Gastroesophageal sphincter (tissue), 4 donors: Measurements from ENCODE around the gene YBX1. TPM values are rescaled to one million over a fixed set of nuclear protein-coding genes. Genes with fewer than 3 reads are reported as not detected.
"Not testable (repeated sequence)": the region's sequence is repeated elsewhere in the genome, so short reads cannot be mapped to it uniquely, and the experiment has no call there.

ENCODE experiments used
- ATAC-seq: fragments of 150-250 bp; one replicate; pipeline ENCODE4 v1.9.1; 2016; ENCODE audit warnings: mild to moderate bottlenecking, moderate library complexity
- H3K27ac ChIP-seq, 4 donors: fragments of 200-600 bp; sonication (generic) in 3 of 4; 1 replicate in 3 of 4; 2 replicates in 1 of 4; pipeline ENCODE4 v1.5.1; 2016 to 2019
- H3K27me3 ChIP-seq: fragments of 200-600 bp; sonication (generic); one replicate; pipeline ENCODE4 v1.5.1; 2019
- H3K36me3 ChIP-seq, 2 donors: fragments of 200-600 bp; sonication (generic); one replicate each; pipeline ENCODE4 v1.5.1; 2019; ENCODE audit warnings: control low read depth in 1 of 2
- H3K4me1 ChIP-seq, 3 donors: fragments of 200-600 bp; sonication (generic); 1 replicate in 2 of 3; 2 replicates in 1 of 3; pipeline ENCODE4 v1.5.1; 2016 to 2019; ENCODE audit warnings: control low read depth in 2 of 3
- H3K4me3 ChIP-seq, 2 donors: fragments of 200-600 bp; sonication (generic); one replicate each; pipeline ENCODE4 v1.5.1; 2019; ENCODE audit warnings: mild to moderate bottlenecking in 1 of 2, moderate library complexity in 1 of 2
- H3K9me3 ChIP-seq, 3 donors: fragments of 200-600 bp; sonication (generic); one replicate each; pipeline ENCODE4 v1.5.1; 2017 to 2019; ENCODE audit warnings: control low read depth in 2 of 3
- CTCF ChIP-seq, 4 experiments: fragments of 200-600 bp in 2 of 4; fragments of 450-650 bp in 2 of 4; sonication (generic) in 1 of 4; IDR thresholded peaks; one replicate each; pipeline ENCODE4 v1.5.1; 2017 to 2019; ENCODE audit warnings: antibody characterized with exemption in 4 of 4, mild to moderate bottlenecking in 2 of 4, moderate library complexity in 2 of 4
- EP300 ChIP-seq: sonication (generic); formaldehyde crosslinking; IDR thresholded peaks from one replicate; pipeline ENCODE4 v1.6.1; 2017; ENCODE audit warnings: antibody characterized with exemption, mild to moderate bottlenecking
- POLR2A ChIP-seq, 2 donors: fragments of 450-650 bp; IDR thresholded peaks; one replicate each; pipeline ENCODE4 v1.6.1; 2017; ENCODE audit warnings: antibody characterized with exemption in 2 of 2, mild to moderate bottlenecking in 2 of 2, moderate library complexity in 1 of 2
- POLR2AphosphoS5 ChIP-seq: sonication (generic); formaldehyde crosslinking; IDR thresholded peaks from one replicate; pipeline ENCODE4 v1.6.1; 2017; ENCODE audit warnings: antibody characterized with exemption
- WGBS, 2 donors: methylation state at CpG; one replicate each; pipeline ENCODE4 v1.1.5; 2018; ENCODE audit warnings: low coverage in 1 of 2; 5-methylcytosine and 5-hydroxymethylcytosine counted together
- total RNA-seq, 4 donors: library from RNA; depleted of rRNA; stranded (reverse); fragments of >200 nt; gene quantifications; one replicate each; pipeline ENCODE4 v1.1.0, GENCODE V29; 2016

Gene YBX1
- total RNA-seq, 4 donors from 2014 or later, result 625 to 985 (median 777) TPM

- H3K36me3 ChIP-seq, result peaks cover 0 to 70% of the 10 kb centered on the region in 2 donors
- no peaks in the 10 kb centered on the region for H3K9me3 ChIP-seq
- TF ChIP-seq POLR2A (IDR thresholded peaks at IDR 0.05) (no peak), EP300 (no peak), POLR2AphosphoS5 (no peak), CTCF (IDR thresholded peaks at IDR 0.05) (no peak)
- no peaks in the 10 kb centered on the region for H3K27me3 ChIP-seq
- WGBS, 2 donors, result 100% methylated on average over 3 of the region's 10 CpGs; no CpG with 5 or more reads in 1 of the 2 donors
- no peak overlapping the region for H3K4me3 ChIP-seq
- H3K4me1 ChIP-seq, result no peaks in the 10 kb centered on the region
- H3K27ac ChIP-seq, result no peak overlapping the region
- ATAC-seq, result no peak
These were observed 65.8 kb downstream of the YBX1 start for GRCh38 chr1:42748021-42748420.

DNA sequence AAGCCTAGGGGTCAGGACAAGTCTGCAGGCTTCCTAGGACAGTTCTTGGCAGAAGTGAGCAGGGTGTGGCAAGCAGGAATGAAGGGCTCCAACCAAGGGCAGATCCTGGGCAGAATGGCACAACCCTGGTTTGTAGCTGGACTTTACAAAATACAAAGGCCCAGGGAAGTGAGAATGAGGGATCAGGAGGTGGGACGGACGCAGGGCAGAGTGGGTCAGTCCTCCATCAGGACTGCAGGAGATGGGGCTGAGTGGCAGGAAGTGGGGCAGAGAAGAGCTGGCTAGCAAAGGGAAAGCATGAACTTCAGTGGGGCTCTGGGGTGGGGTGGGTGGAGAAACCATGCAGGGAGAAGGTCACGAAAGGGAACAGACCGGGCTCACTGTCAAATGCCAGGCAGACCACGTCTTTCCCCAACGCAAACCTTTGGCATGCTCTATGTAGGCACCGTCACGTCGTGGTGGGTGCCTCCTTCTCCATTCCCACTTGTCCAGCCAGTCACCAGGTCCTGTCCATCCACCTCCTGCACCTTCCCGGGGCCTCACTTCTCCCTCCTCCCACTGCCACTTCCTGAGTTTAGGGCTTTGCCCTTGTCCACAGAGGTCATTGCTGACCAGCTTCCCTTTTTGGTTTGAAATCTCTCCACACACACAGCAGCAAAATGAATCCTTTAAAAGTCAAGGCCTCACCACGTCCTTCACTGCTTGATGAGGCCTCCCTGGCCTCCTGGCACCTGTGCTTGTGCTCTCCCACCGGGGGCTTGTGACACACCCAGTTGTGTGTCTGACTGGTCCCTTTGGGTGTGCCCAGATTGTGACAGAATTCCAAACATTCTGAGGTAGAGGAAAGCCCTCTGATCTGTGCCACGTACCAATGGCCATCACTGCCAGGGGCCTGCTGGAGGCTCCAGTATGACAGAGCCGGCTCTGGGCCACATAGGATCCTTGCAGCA lies 66.5 kb downstream of the YBX1 start:
- H3K4me1 ChIP-seq, result no peaks in the 10 kb centered on the region
- no peak for ATAC-seq
- TF ChIP-seq CTCF (IDR thresholded peaks at IDR 0.05), result no peak
- no peak for TF ChIP-seq POLR2AphosphoS5
- TF ChIP-seq EP300, result no peak
- no peak for TF ChIP-seq POLR2A (IDR thresholded peaks at IDR 0.05)
- no peak overlapping the region for H3K27ac ChIP-seq
- H3K4me3 ChIP-seq, result no peak overlapping the region
- H3K9me3 ChIP-seq, result no peaks in the 10 kb centered on the region
- H3K36me3 ChIP-seq, result peaks cover 0 to 78% of the 10 kb centered on the region in 2 donors
- 66 to 77% methylated on average over 10 to 13 of the region's 14 CpGs for WGBS, 2 donors
- H3K27me3 ChIP-seq, result no peaks in the 10 kb centered on the region

- 88% methylated on average over 8 of the region's 12 CpGs; no CpG with 5 or more reads in 1 of the 2 donors for WGBS, 2 donors
These were observed 67.8 kb downstream of the YBX1 start for GRCh38 chr1:42750041-42750440.

GRCh38 chr1:42751511-42752070 lies 69.4 kb downstream of the YBX1 start:
- H3K36me3 ChIP-seq, result peaks cover 0 to 96% of the 10 kb centered on the region in 2 donors
- not testable (repeated sequence) for H3K27me3 ChIP-seq, H3K9me3 ChIP-seq, H3K4me3 ChIP-seq, H3K27ac ChIP-seq, ATAC-seq, H3K4me1 ChIP-seq
- 88 to 96% methylated on average over 6 to 7 of the region's 8 CpGs for WGBS, 2 donors

More at GRCh38 chr1:42750041-42750440, 67.8 kb downstream of the YBX1 start:
- H3K9me3 ChIP-seq, result no peaks in the 10 kb centered on the region
- H3K27ac ChIP-seq, result no peak overlapping the region
- peaks cover 0 to 91% of the 10 kb centered on the region in 2 donors for H3K36me3 ChIP-seq
- no peak for TF ChIP-seq EP300
- TF ChIP-seq CTCF (IDR thresholded peaks at IDR 0.05), result no peak
- TF ChIP-seq POLR2AphosphoS5, result no peak
- TF ChIP-seq POLR2A (IDR thresholded peaks at IDR 0.05), result no peak
- H3K4me1 ChIP-seq, result no peaks in the 10 kb centered on the region
- H3K4me3 ChIP-seq, result no peak overlapping the region
- H3K27me3 ChIP-seq, result no peaks in the 10 kb centered on the region
- no peak for ATAC-seq

DNA sequence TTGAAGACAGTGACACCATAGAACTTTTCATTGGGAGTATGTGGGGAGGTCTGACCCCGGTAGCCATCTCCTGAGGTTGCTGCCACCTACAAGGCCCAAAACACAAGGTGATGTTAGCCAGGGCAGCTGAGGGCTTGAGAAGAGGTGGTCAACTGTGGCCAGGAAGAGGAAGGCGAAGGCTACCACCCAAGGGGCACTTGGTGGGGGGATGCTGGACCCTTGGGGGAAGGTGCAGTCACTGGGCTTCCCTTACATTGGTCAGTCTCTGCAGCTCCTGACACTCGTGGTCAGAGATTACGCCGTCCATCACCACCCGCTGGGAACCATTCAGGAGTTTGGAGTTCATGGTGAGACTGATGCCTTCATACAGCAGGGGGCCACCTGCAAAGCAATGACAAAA lies 70.1 kb downstream of the YBX1 start:
- Histone ChIP-seq H3K36me3 (peaks cover 0 to 96% of the 10 kb centered on the region in 2 donors), H3K27ac (no peak overlapping the region), H3K27me3 (no peaks in the 10 kb centered on the region), H3K9me3 (no peaks in the 10 kb centered on the region), H3K4me3 (no peak overlapping the region), H3K4me1 (no peaks in the 10 kb centered on the region)
- WGBS, 2 donors, result 100% methylated on average over 3 of the region's 6 CpGs; no CpG with 5 or more reads in 1 of the 2 donors
- no peak for ATAC-seq
- TF ChIP-seq CTCF (IDR thresholded peaks at IDR 0.05), result no peak
- TF ChIP-seq EP300, result no peak
- TF ChIP-seq POLR2A (IDR thresholded peaks at IDR 0.05), result no peak
- no peak for TF ChIP-seq POLR2AphosphoS5
